PFSK-1 (cell line): ENCODE results near the gene STXBP3.

Experiments used
- POLR2AphosphoS5 ChIP-seq: IDR thresholded peaks from 2 replicates; pipeline ENCODE4 v1.6.1; 2012; ENCODE audit warnings: low read depth, mild to moderate bottlenecking, control low read depth, low read length, moderate library complexity
- REST ChIP-seq, 2 experiments: IDR thresholded peaks; 2 replicates each; pipeline versions ENCODE4 v1.6.1 to v1.8.0; 2011 to 2012; ENCODE audit warnings: low read depth in 2 of 2, low read length in 2 of 2, control low read depth in 1 of 2, inconsistent platforms in 1 of 2, mild to moderate bottlenecking in 1 of 2, moderate library complexity in 1 of 2; ENCODE audit not compliant: insufficient read depth in 1 of 2

- TF ChIP-seq POLR2AphosphoS5 (no peak), REST (IDR thresholded peaks at IDR 0.05; ENCODE audit: insufficient read depth in 1 of 2, low read depth in 2 of 2, low read length in 2 of 2) (no peak)
These were observed 46.8 kb upstream of the STXBP3 start for GRCh38 chr1:108699375-108700332.
